H9 (cell line): ENCODE data around the gene NXPH4. TPM values are rescaled to one million over a fixed set of nuclear protein-coding genes. Genes with fewer than 3 reads are reported as not detected.

Experiments used
- DNase-seq: peaks from one replicate; pipeline ENCODE4 v3.0.0-alpha.2; 2017
- H2AFZ ChIP-seq: one replicate; pipeline ENCODE4 v1.6.1; 2013; ENCODE audit warnings: mild to moderate bottlenecking, low read length, control low read depth, moderate library complexity
- H2AK5ac ChIP-seq: 2 replicates; pipeline ENCODE4 v1.6.1; 2013; ENCODE audit warnings: low read length, control low read depth, mixed read lengths; ENCODE audit not compliant: insufficient read length
- H2BK120ac ChIP-seq: one replicate; pipeline ENCODE4 v1.6.1; 2013; ENCODE audit warnings: low read depth, mild to moderate bottlenecking, low read length, control low read depth, inconsistent platforms; ENCODE audit not compliant: poor library complexity, severe bottlenecking
- H2BK12ac ChIP-seq: 2 replicates; pipeline ENCODE4 v1.6.1; 2013; ENCODE audit warnings: low read length, control low read depth, mixed read lengths, low read depth; ENCODE audit not compliant: insufficient read length
- H2BK15ac ChIP-seq: 2 replicates; pipeline ENCODE4 v1.6.1; 2013; ENCODE audit warnings: low read depth, low read length, control low read depth
- H2BK20ac ChIP-seq: one replicate; pipeline ENCODE4 v1.6.1; 2013; ENCODE audit warnings: low read depth, mild to moderate bottlenecking, low read length, control low read depth, inconsistent platforms; ENCODE audit not compliant: poor library complexity, severe bottlenecking
- H2BK5ac ChIP-seq: 2 replicates; pipeline ENCODE4 v1.6.1; 2013; ENCODE audit warnings: low read length, control low read depth, mixed read lengths; ENCODE audit not compliant: insufficient read length
- H3K14ac ChIP-seq: 2 replicates; pipeline ENCODE4 v1.6.1; 2013; ENCODE audit warnings: low read length, control low read depth; ENCODE audit not compliant: insufficient read depth
- H3K18ac ChIP-seq: 2 replicates; pipeline ENCODE4 v1.6.1; 2013; ENCODE audit warnings: low read depth, mild to moderate bottlenecking, mixed read lengths, low read length, control low read depth; ENCODE audit not compliant: insufficient read length
- H3K23ac ChIP-seq: 2 replicates; pipeline ENCODE4 v1.6.1; 2013; ENCODE audit warnings: low read length, control low read depth, mixed read lengths, low read depth; ENCODE audit not compliant: insufficient read length
- H3K23me2 ChIP-seq: 2 replicates; pipeline ENCODE4 v1.6.1; 2013; ENCODE audit warnings: low read depth, mild to moderate bottlenecking, mixed read lengths, low read length, control low read depth; ENCODE audit not compliant: insufficient read length, poor library complexity, severe bottlenecking
- H3K27ac ChIP-seq: 2 replicates; pipeline ENCODE4 v1.5.1; 2013; ENCODE audit warnings: low read length, control low read depth, mixed read lengths, low read depth; ENCODE audit not compliant: insufficient read length
- H3K27me3 ChIP-seq: 2 replicates; pipeline ENCODE4 v1.6.1; 2013; ENCODE audit warnings: low read length, control low read depth, inconsistent platforms; ENCODE audit not compliant: insufficient read depth
- H3K4ac ChIP-seq: 2 replicates; pipeline ENCODE4 v1.6.1; 2013; ENCODE audit warnings: low read depth, mild to moderate bottlenecking, control low read depth, inconsistent platforms, low read length, moderate library complexity
- H3K4me1 ChIP-seq: 2 replicates; pipeline ENCODE4 v1.6.1; 2013; ENCODE audit warnings: low read length, control low read depth, inconsistent platforms; ENCODE audit not compliant: insufficient read depth
- H3K4me2 ChIP-seq: 2 replicates; pipeline ENCODE4 v1.6.1; 2013; ENCODE audit warnings: low read length, control low read depth, mixed read lengths; ENCODE audit not compliant: insufficient read length, insufficient read depth
- H3K56ac ChIP-seq: 2 replicates; pipeline ENCODE4 v1.6.1; 2013; ENCODE audit warnings: low read depth, mild to moderate bottlenecking, mixed read lengths, low read length, control low read depth; ENCODE audit not compliant: insufficient read length
- H3K79me1 ChIP-seq: 2 replicates; pipeline ENCODE4 v1.6.1; 2013; ENCODE audit warnings: low read depth, mild to moderate bottlenecking, moderate library complexity, low read length, control low read depth, inconsistent platforms; ENCODE audit not compliant: insufficient read depth, poor library complexity, severe bottlenecking
- H3K79me2 ChIP-seq: 2 replicates; pipeline ENCODE4 v1.6.1; 2013; ENCODE audit warnings: low read length, control low read depth, inconsistent platforms; ENCODE audit not compliant: insufficient read depth
- H3K9ac ChIP-seq: 2 replicates; pipeline ENCODE4 v1.6.1; 2013; ENCODE audit warnings: low read length, control low read depth, mixed read lengths; ENCODE audit not compliant: insufficient read length; ENCODE audit errors: extremely low read depth
- H3K9me3 ChIP-seq: one replicate; pipeline ENCODE4 v1.6.1; 2013; ENCODE audit warnings: low read depth, low read length, inconsistent platforms; ENCODE audit not compliant: control insufficient read depth
- H3T11ph ChIP-seq: one replicate; pipeline ENCODE4 v1.6.1; 2013; ENCODE audit warnings: mild to moderate bottlenecking, low read length, control low read depth, inconsistent platforms
- H4K20me1 ChIP-seq: one replicate; pipeline ENCODE4 v1.6.1; 2013; ENCODE audit not compliant: control insufficient read depth, insufficient read length, insufficient read depth
- H4K5ac ChIP-seq: 2 replicates; pipeline ENCODE4 v1.6.1; 2013; ENCODE audit warnings: low read depth, mild to moderate bottlenecking, mixed read lengths, low read length, control low read depth; ENCODE audit not compliant: insufficient read length
- H4K8ac ChIP-seq: replicated peaks from 2 replicates; pipeline ENCODE4 v1.6.1; 2013; ENCODE audit warnings: low read length, control low read depth, mixed read lengths, low read depth; ENCODE audit not compliant: insufficient read length
- H4K91ac ChIP-seq: 2 replicates; pipeline ENCODE4 v1.6.1; 2013; ENCODE audit warnings: low read depth, mild to moderate bottlenecking, moderate library complexity, mixed read lengths, low read length, control low read depth; ENCODE audit not compliant: insufficient read length
- H3K27ac Mint-ChIP-seq, 3 experiments: 2 replicates in 2 of 3; 3 replicates in 1 of 3; pipeline ENCODE4 v1.8.0; 2020 to 2021; ENCODE audit warnings: mixed read lengths in 3 of 3, mild to moderate bottlenecking in 1 of 3, moderate library complexity in 1 of 3
- H3K27me3 Mint-ChIP-seq: 2 replicates; pipeline ENCODE4 v1.8.0; 2021; ENCODE audit warnings: low read depth, mild to moderate bottlenecking, moderate library complexity, mixed read lengths
- H3K36me3 Mint-ChIP-seq, 3 experiments: 2 replicates in 2 of 3; 3 replicates in 1 of 3; pipeline ENCODE4 v1.8.0; 2020 to 2021; ENCODE audit warnings: low read depth in 3 of 3, mixed read lengths in 3 of 3; ENCODE audit not compliant: insufficient read depth in 1 of 3
- H3K4me1 Mint-ChIP-seq, 2 experiments: 2 replicates each; pipeline ENCODE4 v1.8.0; 2020; ENCODE audit warnings: mixed read lengths in 2 of 2
- H3K4me3 Mint-ChIP-seq, 2 experiments: 2 replicates in 1 of 2; 3 replicates in 1 of 2; pipeline ENCODE4 v1.8.0; 2020 to 2021; ENCODE audit warnings: mild to moderate bottlenecking in 2 of 2, mixed read lengths in 2 of 2, moderate library complexity in 1 of 2
- H3K9me3 Mint-ChIP-seq, 2 experiments: 2 replicates in 1 of 2; 3 replicates in 1 of 2; pipeline ENCODE4 v1.8.0; 2020; ENCODE audit warnings: mild to moderate bottlenecking in 2 of 2, mixed read lengths in 2 of 2, moderate library complexity in 1 of 2
- CTCF ChIP-seq: fragments of 200-600 bp; sonication (generic); conservative IDR thresholded peaks from 3 replicates; pipeline ENCODE4 v1.8.0; 2021; ENCODE audit warnings: antibody characterized with exemption, mild to moderate bottlenecking
- WGBS: extraction: QIAGEN DNeasy Blood & Tissue Kit; methylation state at CpG from one replicate; pipeline ENCODE4 v1.1.7; 2013; ENCODE audit warnings: missing lambda C conversion rate, low lambda C conversion rate, mixed read lengths; ENCODE audit not compliant: insufficient read length; ENCODE audit errors: extremely low coverage; 5-methylcytosine and 5-hydroxymethylcytosine counted together
- total RNA-seq: library from RNA; stranded (reverse); gene quantifications from 2 replicates; pipeline ENCODE4 v1.2.1, GENCODE V29; 2021

Gene NXPH4
- total RNA-seq, 1 experiment from 2014 or later: 2.1 TPM

- no peak overlapping the region for H3K56ac ChIP-seq
- no peak overlapping the region for H3K14ac ChIP-seq
- DNase-seq: no peak
- H2BK5ac ChIP-seq: no peak overlapping the region
- H4K91ac ChIP-seq: no peak overlapping the region
- H3K23ac ChIP-seq: no peak overlapping the region
- no peak overlapping the region for H2AFZ ChIP-seq
- WGBS: no CpG with 5 or more reads among the region's 5 CpGs
- no peak overlapping the region for H4K8ac ChIP-seq
- H3K27ac ChIP-seq: no peak overlapping the region
- Mint-ChIP-seq H3K36me3 (peaks cover 21 to 24% (median 22%) of the 10 kb centered on the region in 3 experiments), H3K4me3 (peak overlapping the region; percentile 72 to 87), H3K27me3 (peaks cover 81% of the 10 kb centered on the region), H3K4me1 (peaks cover 54 to 69% of the 10 kb centered on the region in 2 experiments), H3K27ac (no peak overlapping the region), H3K9me3 (no peaks in the 10 kb centered on the region)
- no peak overlapping the region for H4K5ac ChIP-seq
- no peak overlapping the region for H2AK5ac ChIP-seq
- no peak overlapping the region for H2BK12ac ChIP-seq
- no peaks in the 10 kb centered on the region for H3K79me2 ChIP-seq
- no peak overlapping the region for H3K18ac ChIP-seq
- H3K9ac ChIP-seq: no peak overlapping the region
- no peaks in the 10 kb centered on the region for H3K4me1 ChIP-seq
- peaks cover 56% of the 10 kb centered on the region for H3K27me3 ChIP-seq
- H2BK15ac ChIP-seq: no peak overlapping the region
- no peak for TF ChIP-seq CTCF
- no peak overlapping the region for H3T11ph ChIP-seq
- H3K9me3 ChIP-seq: no peaks in the 10 kb centered on the region
- peaks cover 26% of the 10 kb centered on the region for H3K23me2 ChIP-seq
- H4K20me1 ChIP-seq: peaks cover 4% of the 10 kb centered on the region
- H2BK20ac ChIP-seq: no peak overlapping the region
- H3K79me1 ChIP-seq: no peaks in the 10 kb centered on the region
- no peak overlapping the region for H2BK120ac ChIP-seq
- peak overlapping the region; percentile 82 for H3K4me2 ChIP-seq
- no peak overlapping the region for H3K4ac ChIP-seq
Observed at GRCh38 chr12:57237596-57237931, 21.0 kb downstream of the NXPH4 start.
